H9 (cell line): ENCODE data around the gene SORCS2. TPM values are rescaled to one million over a fixed set of nuclear protein-coding genes. Genes with fewer than 3 reads are reported as not detected.

Experiments
- DNase-seq: peaks from one replicate; pipeline ENCODE4 v3.0.0-alpha.2; 2017
- H2AFZ ChIP-seq: one replicate; pipeline ENCODE4 v1.6.1; 2013; ENCODE audit warnings: mild to moderate bottlenecking, low read length, control low read depth, moderate library complexity
- H2AK5ac ChIP-seq: 2 replicates; pipeline ENCODE4 v1.6.1; 2013; ENCODE audit warnings: low read length, control low read depth, mixed read lengths; ENCODE audit not compliant: insufficient read length
- H2BK120ac ChIP-seq: one replicate; pipeline ENCODE4 v1.6.1; 2013; ENCODE audit warnings: low read depth, mild to moderate bottlenecking, low read length, control low read depth, inconsistent platforms; ENCODE audit not compliant: poor library complexity, severe bottlenecking
- H2BK12ac ChIP-seq: 2 replicates; pipeline ENCODE4 v1.6.1; 2013; ENCODE audit warnings: low read length, control low read depth, mixed read lengths, low read depth; ENCODE audit not compliant: insufficient read length
- H2BK15ac ChIP-seq: 2 replicates; pipeline ENCODE4 v1.6.1; 2013; ENCODE audit warnings: low read depth, low read length, control low read depth
- H2BK20ac ChIP-seq: one replicate; pipeline ENCODE4 v1.6.1; 2013; ENCODE audit warnings: low read depth, mild to moderate bottlenecking, low read length, control low read depth, inconsistent platforms; ENCODE audit not compliant: poor library complexity, severe bottlenecking
- H2BK5ac ChIP-seq: 2 replicates; pipeline ENCODE4 v1.6.1; 2013; ENCODE audit warnings: low read length, control low read depth, mixed read lengths; ENCODE audit not compliant: insufficient read length
- H3K14ac ChIP-seq: 2 replicates; pipeline ENCODE4 v1.6.1; 2013; ENCODE audit warnings: low read length, control low read depth; ENCODE audit not compliant: insufficient read depth
- H3K18ac ChIP-seq: 2 replicates; pipeline ENCODE4 v1.6.1; 2013; ENCODE audit warnings: low read depth, mild to moderate bottlenecking, mixed read lengths, low read length, control low read depth; ENCODE audit not compliant: insufficient read length
- H3K23ac ChIP-seq: 2 replicates; pipeline ENCODE4 v1.6.1; 2013; ENCODE audit warnings: low read length, control low read depth, mixed read lengths, low read depth; ENCODE audit not compliant: insufficient read length
- H3K23me2 ChIP-seq: 2 replicates; pipeline ENCODE4 v1.6.1; 2013; ENCODE audit warnings: low read depth, mild to moderate bottlenecking, mixed read lengths, low read length, control low read depth; ENCODE audit not compliant: insufficient read length, poor library complexity, severe bottlenecking
- H3K27ac ChIP-seq: 2 replicates; pipeline ENCODE4 v1.5.1; 2013; ENCODE audit warnings: low read length, control low read depth, mixed read lengths, low read depth; ENCODE audit not compliant: insufficient read length
- H3K27me3 ChIP-seq: 2 replicates; pipeline ENCODE4 v1.6.1; 2013; ENCODE audit warnings: low read length, control low read depth, inconsistent platforms; ENCODE audit not compliant: insufficient read depth
- H3K4ac ChIP-seq: 2 replicates; pipeline ENCODE4 v1.6.1; 2013; ENCODE audit warnings: low read depth, mild to moderate bottlenecking, control low read depth, inconsistent platforms, low read length, moderate library complexity
- H3K4me1 ChIP-seq: 2 replicates; pipeline ENCODE4 v1.6.1; 2013; ENCODE audit warnings: low read length, control low read depth, inconsistent platforms; ENCODE audit not compliant: insufficient read depth
- H3K4me2 ChIP-seq: 2 replicates; pipeline ENCODE4 v1.6.1; 2013; ENCODE audit warnings: low read length, control low read depth, mixed read lengths; ENCODE audit not compliant: insufficient read length, insufficient read depth
- H3K56ac ChIP-seq: 2 replicates; pipeline ENCODE4 v1.6.1; 2013; ENCODE audit warnings: low read depth, mild to moderate bottlenecking, mixed read lengths, low read length, control low read depth; ENCODE audit not compliant: insufficient read length
- H3K79me1 ChIP-seq: 2 replicates; pipeline ENCODE4 v1.6.1; 2013; ENCODE audit warnings: low read depth, mild to moderate bottlenecking, moderate library complexity, low read length, control low read depth, inconsistent platforms; ENCODE audit not compliant: insufficient read depth, poor library complexity, severe bottlenecking
- H3K79me2 ChIP-seq: 2 replicates; pipeline ENCODE4 v1.6.1; 2013; ENCODE audit warnings: low read length, control low read depth, inconsistent platforms; ENCODE audit not compliant: insufficient read depth
- H3K9ac ChIP-seq: 2 replicates; pipeline ENCODE4 v1.6.1; 2013; ENCODE audit warnings: low read length, control low read depth, mixed read lengths; ENCODE audit not compliant: insufficient read length; ENCODE audit errors: extremely low read depth
- H3K9me3 ChIP-seq: one replicate; pipeline ENCODE4 v1.6.1; 2013; ENCODE audit warnings: low read depth, low read length, inconsistent platforms; ENCODE audit not compliant: control insufficient read depth
- H3T11ph ChIP-seq: one replicate; pipeline ENCODE4 v1.6.1; 2013; ENCODE audit warnings: mild to moderate bottlenecking, low read length, control low read depth, inconsistent platforms
- H4K20me1 ChIP-seq: one replicate; pipeline ENCODE4 v1.6.1; 2013; ENCODE audit not compliant: control insufficient read depth, insufficient read length, insufficient read depth
- H4K5ac ChIP-seq: 2 replicates; pipeline ENCODE4 v1.6.1; 2013; ENCODE audit warnings: low read depth, mild to moderate bottlenecking, mixed read lengths, low read length, control low read depth; ENCODE audit not compliant: insufficient read length
- H4K8ac ChIP-seq: replicated peaks from 2 replicates; pipeline ENCODE4 v1.6.1; 2013; ENCODE audit warnings: low read length, control low read depth, mixed read lengths, low read depth; ENCODE audit not compliant: insufficient read length
- H4K91ac ChIP-seq: 2 replicates; pipeline ENCODE4 v1.6.1; 2013; ENCODE audit warnings: low read depth, mild to moderate bottlenecking, moderate library complexity, mixed read lengths, low read length, control low read depth; ENCODE audit not compliant: insufficient read length
- H3K27ac Mint-ChIP-seq, 3 experiments: 2 replicates in 2 of 3; 3 replicates in 1 of 3; pipeline ENCODE4 v1.8.0; 2020 to 2021; ENCODE audit warnings: mixed read lengths in 3 of 3, mild to moderate bottlenecking in 1 of 3, moderate library complexity in 1 of 3
- H3K27me3 Mint-ChIP-seq: 2 replicates; pipeline ENCODE4 v1.8.0; 2021; ENCODE audit warnings: low read depth, mild to moderate bottlenecking, moderate library complexity, mixed read lengths
- H3K36me3 Mint-ChIP-seq, 3 experiments: 2 replicates in 2 of 3; 3 replicates in 1 of 3; pipeline ENCODE4 v1.8.0; 2020 to 2021; ENCODE audit warnings: low read depth in 3 of 3, mixed read lengths in 3 of 3; ENCODE audit not compliant: insufficient read depth in 1 of 3
- H3K4me1 Mint-ChIP-seq, 2 experiments: 2 replicates each; pipeline ENCODE4 v1.8.0; 2020; ENCODE audit warnings: mixed read lengths in 2 of 2
- H3K4me3 Mint-ChIP-seq, 2 experiments: 2 replicates in 1 of 2; 3 replicates in 1 of 2; pipeline ENCODE4 v1.8.0; 2020 to 2021; ENCODE audit warnings: mild to moderate bottlenecking in 2 of 2, mixed read lengths in 2 of 2, moderate library complexity in 1 of 2
- H3K9me3 Mint-ChIP-seq, 2 experiments: 2 replicates in 1 of 2; 3 replicates in 1 of 2; pipeline ENCODE4 v1.8.0; 2020; ENCODE audit warnings: mild to moderate bottlenecking in 2 of 2, mixed read lengths in 2 of 2, moderate library complexity in 1 of 2
- CTCF ChIP-seq: fragments of 200-600 bp; sonication (generic); conservative IDR thresholded peaks from 3 replicates; pipeline ENCODE4 v1.8.0; 2021; ENCODE audit warnings: antibody characterized with exemption, mild to moderate bottlenecking
- WGBS: extraction: QIAGEN DNeasy Blood & Tissue Kit; methylation state at CpG from one replicate; pipeline ENCODE4 v1.1.7; 2013; ENCODE audit warnings: missing lambda C conversion rate, low lambda C conversion rate, mixed read lengths; ENCODE audit not compliant: insufficient read length; ENCODE audit errors: extremely low coverage; 5-methylcytosine and 5-hydroxymethylcytosine counted together
- total RNA-seq: library from RNA; stranded (reverse); gene quantifications from 2 replicates; pipeline ENCODE4 v1.2.1, GENCODE V29; 2021

Gene SORCS2
- total RNA-seq, 1 experiment from 2014 or later, result 0.57 TPM

- Histone ChIP-seq H2BK15ac (no peak overlapping the region), H2AK5ac (no peak overlapping the region), H3K4me1 (no peaks in the 10 kb centered on the region), H2BK20ac (no peak overlapping the region), H3K23ac (no peak overlapping the region), H3K79me2 (no peaks in the 10 kb centered on the region), H3K27ac (no peak overlapping the region), H3K9ac (no peak overlapping the region), H4K20me1 (no peaks in the 10 kb centered on the region), H3K79me1 (no peaks in the 10 kb centered on the region), H3K27me3 (no peaks in the 10 kb centered on the region), H4K91ac (no peak overlapping the region), H3T11ph (no peak overlapping the region), H4K8ac (no peak overlapping the region), H2AFZ (no peak overlapping the region), H3K4ac (no peak overlapping the region), H3K56ac (no peak overlapping the region), H3K9me3 (no peaks in the 10 kb centered on the region), H3K4me2 (no peak overlapping the region), H3K14ac (no peak overlapping the region), H2BK12ac (no peak overlapping the region), H3K18ac (no peak overlapping the region), H3K23me2 (no peaks in the 10 kb centered on the region), H4K5ac (no peak overlapping the region), H2BK120ac (no peak overlapping the region), H2BK5ac (no peak overlapping the region)
- Mint-ChIP-seq H3K36me3 (peaks cover 3 to 8% (median 4%) of the 10 kb centered on the region in 3 experiments; a peak in 4 of 7 replicates), H3K4me1 (peaks cover 22 to 30% of the 10 kb centered on the region in 2 experiments), H3K27me3 (no peaks in the 10 kb centered on the region), H3K27ac (peak overlapping the region in 1 of 3 experiments; percentile 31; a peak in 1 of 7 replicates), H3K4me3 (no peak overlapping the region), H3K9me3 (no peaks in the 10 kb centered on the region)
- DNase-seq, result no peak
- TF ChIP-seq CTCF, result no peak
- WGBS, result no CpG with 5 or more reads among the region's 23 CpGs
Measured at GRCh38 chr4:7766661-7767345, 574.5 kb downstream of the SORCS2 start.
